ENCODE results near the gene ZIM2. TPM values are rescaled to one million over a fixed set of nuclear protein-coding genes. Genes with fewer than 3 reads are reported as not detected.

Gene ZIM2
- total RNA-seq, 1 experiment from 2014 or later: not detected

DNA sequence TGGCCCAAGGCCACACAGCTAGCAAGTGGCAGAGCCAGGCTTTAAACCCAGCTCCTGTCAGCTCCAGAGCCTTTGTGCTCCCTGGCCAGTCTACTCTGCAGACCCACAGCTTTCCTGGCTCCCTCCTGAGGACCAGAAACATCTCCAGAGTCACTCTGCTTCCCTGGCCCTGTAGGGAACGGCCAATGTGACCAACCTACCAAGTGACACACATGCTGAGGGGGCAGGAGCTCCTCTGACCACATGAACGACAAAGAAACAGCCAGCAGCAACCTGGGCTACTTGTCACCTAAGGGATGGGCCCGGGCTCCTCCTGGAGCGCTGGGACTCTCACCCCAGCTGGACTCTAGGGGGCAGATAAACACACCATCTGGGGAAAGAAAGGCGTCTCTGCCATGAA lies 19.3 kb downstream of the ZIM2 start:
- Mint-ChIP-seq H3K9me3 (peaks cover 94% of the 10 kb centered on the region), H3K36me3 (peaks cover 92% of the 10 kb centered on the region)

DNA sequence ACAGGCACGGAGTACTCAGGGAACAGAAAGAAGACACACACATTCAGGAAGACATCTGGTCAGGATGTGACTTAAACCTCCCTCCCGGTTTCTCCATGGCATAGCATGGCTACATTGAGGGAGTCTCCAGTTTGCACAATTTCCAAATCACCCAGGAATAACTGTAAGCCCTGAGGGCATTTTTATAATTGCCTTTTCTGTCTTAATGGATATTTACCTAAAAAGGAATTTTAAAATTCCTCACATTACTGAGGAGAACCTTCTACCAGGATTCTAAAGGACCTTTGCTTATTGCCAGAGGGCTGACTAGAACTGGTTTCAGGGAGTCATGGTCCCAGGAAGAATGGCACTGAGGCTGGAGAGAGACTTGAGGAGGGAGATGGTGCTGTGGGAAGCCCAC lies 21.4 kb downstream of the ZIM2 start:
- peaks cover 94% of the 10 kb centered on the region for H3K36me3 Mint-ChIP-seq
- ChIA-PET CTCF (no interaction called here), POLR2A (no interaction called here)
- no peaks in the 10 kb centered on the region for H3K4me1 Mint-ChIP-seq
- TF ChIP-seq FOXP1 (CRISPR knock-in tag; IDR thresholded peaks at IDR 0.05; ENCODE audit: borderline replicate concordance) (no peak), ZNF317 (CRISPR knock-in tag; IDR thresholded peaks at IDR 0.05; ENCODE audit: borderline replicate concordance, low read depth) (no peak), ERG (CRISPR knock-in tag; IDR thresholded peaks at IDR 0.05) (no peak), ATF1 (CRISPR knock-in tag; IDR thresholded peaks at IDR 0.05) (no peak), ESRRA (CRISPR knock-in tag; IDR thresholded peaks at IDR 0.05; ENCODE audit: borderline replicate concordance) (no peak), GABPB1 (CRISPR knock-in tag; IDR thresholded peaks at IDR 0.05) (no peak), JAZF1 (CRISPR knock-in tag; IDR thresholded peaks at IDR 0.05) (no peak), USF2 (CRISPR knock-in tag; IDR thresholded peaks at IDR 0.05) (no peak)
- TF ChIP-seq, protein P1, sequence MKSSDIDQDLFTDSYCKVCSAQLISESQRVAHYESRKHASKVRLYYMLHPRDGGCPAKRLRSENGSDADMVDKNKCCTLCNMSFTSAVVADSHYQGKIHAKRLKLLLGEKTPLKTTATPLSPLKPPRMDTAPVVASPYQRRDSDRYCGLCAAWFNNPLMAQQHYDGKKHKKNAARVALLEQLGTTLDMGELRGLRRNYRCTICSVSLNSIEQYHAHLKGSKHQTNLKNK (CRISPR knock-in tag; IDR thresholded peaks at IDR 0.05): no peak
- TF ChIP-seq, protein P2, sequence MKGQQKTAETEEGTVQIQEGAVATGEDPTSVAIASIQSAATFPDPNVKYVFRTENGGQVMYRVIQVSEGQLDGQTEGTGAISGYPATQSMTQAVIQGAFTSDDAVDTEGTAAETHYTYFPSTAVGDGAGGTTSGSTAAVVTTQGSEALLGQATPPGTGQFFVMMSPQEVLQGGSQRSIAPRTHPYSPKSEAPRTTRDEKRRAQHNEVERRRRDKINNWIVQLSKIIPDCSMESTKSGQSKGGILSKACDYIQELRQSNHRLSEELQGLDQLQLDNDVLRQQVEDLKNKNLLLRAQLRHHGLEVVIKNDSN (CRISPR knock-in tag; IDR thresholded peaks at IDR 0.05): no peak
- TF ChIP-seq, protein P3, sequence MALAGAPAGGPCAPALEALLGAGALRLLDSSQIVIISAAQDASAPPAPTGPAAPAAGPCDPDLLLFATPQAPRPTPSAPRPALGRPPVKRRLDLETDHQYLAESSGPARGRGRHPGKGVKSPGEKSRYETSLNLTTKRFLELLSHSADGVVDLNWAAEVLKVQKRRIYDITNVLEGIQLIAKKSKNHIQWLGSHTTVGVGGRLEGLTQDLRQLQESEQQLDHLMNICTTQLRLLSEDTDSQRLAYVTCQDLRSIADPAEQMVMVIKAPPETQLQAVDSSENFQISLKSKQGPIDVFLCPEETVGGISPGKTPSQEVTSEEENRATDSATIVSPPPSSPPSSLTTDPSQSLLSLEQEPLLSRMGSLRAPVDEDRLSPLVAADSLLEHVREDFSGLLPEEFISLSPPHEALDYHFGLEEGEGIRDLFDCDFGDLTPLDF (CRISPR knock-in tag; IDR thresholded peaks at IDR 0.05): no peak
- H3K27me3 Mint-ChIP-seq (ENCODE audit: low read depth): peaks cover 19% of the 10 kb centered on the region
- no peak overlapping the region for H3K4me3 Mint-ChIP-seq
- DNase-seq (ENCODE audit: low spot score) (no peak), ATAC-seq (no peak)
- no peak overlapping the region for H3K27ac Mint-ChIP-seq
- peaks cover 94% of the 10 kb centered on the region for H3K9me3 Mint-ChIP-seq

More for the DNA sequence above, 19.3 kb downstream of the ZIM2 start:
- H3K27me3 Mint-ChIP-seq (ENCODE audit: low read depth): peaks cover 18% of the 10 kb centered on the region; the same call in 1 of the 2 replicates
- no peak for TF ChIP-seq TCF7 (CRISPR knock-in tag; IDR thresholded peaks at IDR 0.05; ENCODE audit: low read depth)
- TF ChIP-seq GTF2I (CRISPR knock-in tag; conservative IDR thresholded peaks at IDR 0.05): no peak
- TF ChIP-seq CREM (CRISPR knock-in tag; IDR thresholded peaks at IDR 0.05): no peak
- TF ChIP-seq ZNF232 (CRISPR knock-in tag; IDR thresholded peaks at IDR 0.05): no peak
- TF ChIP-seq ZNF138 (CRISPR knock-in tag; conservative IDR thresholded peaks at IDR 0.05): no peak
- no peak for TF ChIP-seq JUN (CRISPR knock-in tag; IDR thresholded peaks at IDR 0.05)
- TF ChIP-seq, protein P4, sequence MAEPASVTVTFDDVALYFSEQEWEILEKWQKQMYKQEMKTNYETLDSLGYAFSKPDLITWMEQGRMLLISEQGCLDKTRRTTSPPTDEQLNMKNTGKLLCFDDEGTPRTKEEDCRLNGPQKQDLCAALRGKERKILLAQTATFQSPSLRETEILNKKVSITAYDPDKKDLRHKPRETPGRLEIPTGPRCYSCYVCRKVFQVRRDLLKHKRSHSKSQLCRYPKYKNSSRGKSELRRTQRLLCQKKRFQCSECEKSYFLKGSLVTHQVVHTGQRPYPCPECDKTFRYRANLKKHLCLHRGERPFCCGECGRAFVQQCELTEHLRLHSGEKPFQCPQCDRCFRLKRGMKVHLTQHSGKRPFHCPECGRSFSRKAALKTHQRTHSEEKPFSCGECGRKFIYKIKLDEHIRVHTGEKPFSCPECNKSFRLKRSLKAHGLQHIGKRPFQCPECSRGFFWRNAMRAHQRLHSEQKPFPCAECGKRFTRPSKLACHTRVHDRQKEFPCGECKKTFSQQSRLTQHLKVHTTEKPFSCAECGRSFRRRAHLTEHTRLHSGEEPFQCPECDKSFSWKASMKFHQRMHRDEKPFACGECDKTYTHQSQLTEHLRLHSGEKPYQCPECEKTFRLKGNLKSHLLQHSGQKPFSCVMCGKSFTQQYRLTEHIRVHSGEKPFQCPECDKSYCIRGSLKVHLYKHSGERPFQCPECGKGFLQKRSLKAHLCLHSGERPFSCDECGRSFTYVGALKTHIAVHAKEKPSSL (CRISPR knock-in tag; conservative IDR thresholded peaks at IDR 0.05): no peak
- TF ChIP-seq ERG (CRISPR knock-in tag; IDR thresholded peaks at IDR 0.05): no peak
- TF ChIP-seq MXD4 (CRISPR knock-in tag; IDR thresholded peaks at IDR 0.05; ENCODE audit: borderline replicate concordance): no peak
- no peak for TF ChIP-seq RELA (CRISPR knock-in tag; IDR thresholded peaks at IDR 0.05; ENCODE audit: borderline replicate concordance)
- TF ChIP-seq TEAD4 (CRISPR knock-in tag; IDR thresholded peaks at IDR 0.05): no peak
- no peak for TF ChIP-seq ZNF263 (CRISPR knock-in tag; IDR thresholded peaks at IDR 0.05; ENCODE audit: low read depth)
- TF ChIP-seq FOXP4 (CRISPR knock-in tag; IDR thresholded peaks at IDR 0.05): no peak
- no peak for TF ChIP-seq PRRX2 (CRISPR knock-in tag; IDR thresholded peaks at IDR 0.05)
- TF ChIP-seq CDX4 (CRISPR knock-in tag; IDR thresholded peaks at IDR 0.05; ENCODE audit: borderline replicate concordance): no peak
- no peak for TF ChIP-seq ZNF671 (CRISPR knock-in tag; IDR thresholded peaks at IDR 0.05)
- no peak for TF ChIP-seq FOXK1 (CRISPR knock-in tag; IDR thresholded peaks at IDR 0.05)
- no peak overlapping the region for H3K4me3 Mint-ChIP-seq
- ChIA-PET POLR2A (no interaction called here), CTCF (no interaction called here)
- H3K4me1 Mint-ChIP-seq: no peaks in the 10 kb centered on the region
- no peak overlapping the region for H3K27ac Mint-ChIP-seq
- ATAC-seq: no peak
- no peak for DNase-seq (ENCODE audit: low spot score)
